ENCODE measurements around the gene PLEKHG7.

DNA sequence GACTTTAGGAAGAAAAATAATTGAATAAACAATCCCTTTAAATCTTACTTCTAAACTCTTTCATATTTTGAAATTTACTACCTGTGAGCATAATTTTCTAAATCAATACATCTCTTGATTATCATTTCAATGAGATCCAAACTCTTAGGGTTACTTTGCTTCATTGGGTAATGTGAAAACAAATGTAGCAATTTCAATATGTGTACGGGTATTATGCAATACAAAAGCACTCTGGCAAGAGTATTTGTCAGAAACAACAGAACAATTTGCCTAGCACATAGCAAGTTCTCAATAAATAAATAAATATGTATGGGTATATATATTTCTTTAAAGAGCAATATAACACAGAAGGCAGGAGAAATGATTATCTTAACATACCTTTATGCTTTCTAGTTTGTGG is 77.1 kb downstream of the PLEKHG7 start:
- TF ChIP-seq, protein P1, sequence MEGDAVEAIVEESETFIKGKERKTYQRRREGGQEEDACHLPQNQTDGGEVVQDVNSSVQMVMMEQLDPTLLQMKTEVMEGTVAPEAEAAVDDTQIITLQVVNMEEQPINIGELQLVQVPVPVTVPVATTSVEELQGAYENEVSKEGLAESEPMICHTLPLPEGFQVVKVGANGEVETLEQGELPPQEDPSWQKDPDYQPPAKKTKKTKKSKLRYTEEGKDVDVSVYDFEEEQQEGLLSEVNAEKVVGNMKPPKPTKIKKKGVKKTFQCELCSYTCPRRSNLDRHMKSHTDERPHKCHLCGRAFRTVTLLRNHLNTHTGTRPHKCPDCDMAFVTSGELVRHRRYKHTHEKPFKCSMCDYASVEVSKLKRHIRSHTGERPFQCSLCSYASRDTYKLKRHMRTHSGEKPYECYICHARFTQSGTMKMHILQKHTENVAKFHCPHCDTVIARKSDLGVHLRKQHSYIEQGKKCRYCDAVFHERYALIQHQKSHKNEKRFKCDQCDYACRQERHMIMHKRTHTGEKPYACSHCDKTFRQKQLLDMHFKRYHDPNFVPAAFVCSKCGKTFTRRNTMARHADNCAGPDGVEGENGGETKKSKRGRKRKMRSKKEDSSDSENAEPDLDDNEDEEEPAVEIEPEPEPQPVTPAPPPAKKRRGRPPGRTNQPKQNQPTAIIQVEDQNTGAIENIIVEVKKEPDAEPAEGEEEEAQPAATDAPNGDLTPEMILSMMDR (IDR thresholded peaks at IDR 0.05 in 8 of 11, conservative IDR thresholded peaks at IDR 0.05 in 3 of 11), result no peak
- no peak for TF ChIP-seq POLR2A (IDR thresholded peaks at IDR 0.05)

All from spleen (tissue), 7 donors.